Prostate gland (tissue), 2 donors: ENCODE results near the gene BTG4.

Source experiments
- CTCF ChIP-seq, 4 experiments: fragments of 200-600 bp in 2 of 4; fragments of 450-650 bp in 2 of 4; sonication (generic) in 2 of 4; IDR thresholded peaks; 1 replicate in 3 of 4; 2 replicates in 1 of 4; pipeline ENCODE4 v1.5.1; 2016 to 2019; ENCODE audit warnings: antibody characterized with exemption in 4 of 4, mild to moderate bottlenecking in 2 of 4, moderate library complexity in 2 of 4
- POLR2A ChIP-seq: fragments of 450-650 bp; IDR thresholded peaks from one replicate; pipeline ENCODE4 v1.6.1; 2016; ENCODE audit warnings: antibody characterized with exemption, mild to moderate bottlenecking

- TF ChIP-seq CTCF (IDR thresholded peaks at IDR 0.05) = no peak
- no peak for TF ChIP-seq POLR2A
These were observed 51.8 kb downstream of the BTG4 start for GRCh38 chr11:111460340-111460739.
